WTC11 (cell line): Measurements from ENCODE around the gene SLC9A2. TPM values are rescaled to one million over a fixed set of nuclear protein-coding genes. Genes with fewer than 3 reads are reported as not detected.

Source experiments
- ATAC-seq: fragments of 200-7000 bp; cut with Tn5 transposase; 2 replicates; pipeline ENCODE4 v1.10.0; 2021; ENCODE audit warnings: mild to moderate bottlenecking, moderate library complexity
- CTCF ChIA-PET: fragments of 300-600 bp; sonication (Branson Sonifier 250); formaldehyde crosslinking; loops from one replicate; lab custom pipeline; 2021; ENCODE audit warnings: antibody characterized with exemption; lab: Charles Lee
- POLR2A ChIA-PET: fragments of 350-600 bp; sonication (Branson Sonifier 250); formaldehyde crosslinking; loops from one replicate; lab custom pipeline; 2021; ENCODE audit warnings: antibody characterized with exemption; lab: Charles Lee
- DNase-seq: peaks from one replicate; pipeline ENCODE4 v3.0.0; 2021; ENCODE audit warnings: low spot score
- H3K27ac Mint-ChIP-seq: 2 replicates; pipeline ENCODE4 v1.8.0; 2021; ENCODE audit warnings: mixed read lengths
- H3K27me3 Mint-ChIP-seq: 2 replicates; pipeline ENCODE4 v1.8.0; 2021; ENCODE audit warnings: low read depth, mild to moderate bottlenecking, moderate library complexity, mixed read lengths
- H3K36me3 Mint-ChIP-seq: 2 replicates; pipeline ENCODE4 v1.8.0; 2021; ENCODE audit warnings: mixed read lengths
- H3K4me1 Mint-ChIP-seq: 2 replicates; pipeline ENCODE4 v1.8.0; 2022; ENCODE audit warnings: mixed read lengths
- H3K4me3 Mint-ChIP-seq: 2 replicates; pipeline ENCODE4 v1.8.0; 2021; ENCODE audit warnings: mild to moderate bottlenecking, moderate library complexity, mixed read lengths
- H3K9me3 Mint-ChIP-seq: 2 replicates; pipeline ENCODE4 v1.8.0; 2021; ENCODE audit warnings: mixed read lengths
- ARID4B ChIP-seq: sonication (generic); formaldehyde crosslinking; IDR thresholded peaks from 2 replicates; pipeline ENCODE4 v1.8.0; 2023; ENCODE audit warnings: missing genetic modification reagents, mild to moderate bottlenecking, borderline replicate concordance
- ATF3 ChIP-seq: sonication (generic); formaldehyde crosslinking; conservative IDR thresholded peaks from 2 replicates; pipeline ENCODE4 v1.8.1; 2022; ENCODE audit warnings: mild to moderate bottlenecking, missing genetic modification reagents
- CDX4 ChIP-seq: fragments of 250-450 bp; sonication (Bioruptor Pico); IDR thresholded peaks from 2 replicates; pipeline ENCODE4 v1.9.0; 2021; ENCODE audit warnings: moderate library complexity, mild to moderate bottlenecking, inconsistent platforms, borderline replicate concordance
- E2F5 ChIP-seq: sonication (generic); formaldehyde crosslinking; IDR thresholded peaks from 2 replicates; pipeline ENCODE4 v1.8.1; 2022; ENCODE audit warnings: mild to moderate bottlenecking, moderate library complexity, missing genetic modification reagents
- ELF4 ChIP-seq: sonication (generic); formaldehyde crosslinking; IDR thresholded peaks from 2 replicates; pipeline ENCODE4 v1.8.1; 2022; ENCODE audit warnings: low read depth, mild to moderate bottlenecking, moderate library complexity, missing genetic modification reagents
- GABPB1 ChIP-seq: sonication (generic); formaldehyde crosslinking; IDR thresholded peaks from 2 replicates; pipeline ENCODE4 v1.8.1; 2023; ENCODE audit warnings: mild to moderate bottlenecking, missing genetic modification reagents
- JAZF1 ChIP-seq: fragments of 250-450 bp; sonication (Bioruptor Pico); IDR thresholded peaks from 2 replicates; pipeline ENCODE4 v1.9.0; 2021; ENCODE audit warnings: moderate library complexity, mild to moderate bottlenecking, inconsistent platforms
- PRDM15 ChIP-seq: sonication (generic); formaldehyde crosslinking; IDR thresholded peaks from 2 replicates; pipeline ENCODE4 v1.8.0; 2022; ENCODE audit warnings: missing genetic modification reagents
- SOX15 ChIP-seq: fragments of 250-450 bp; sonication (Bioruptor Pico); IDR thresholded peaks from 2 replicates; pipeline ENCODE4 v1.9.0; 2021; ENCODE audit warnings: mild to moderate bottlenecking
- ZNF532 ChIP-seq: fragments of 250-450 bp; sonication (Bioruptor Pico); IDR thresholded peaks from 2 replicates; pipeline ENCODE4 v1.9.0; 2021; ENCODE audit warnings: mild to moderate bottlenecking, borderline replicate concordance
- total RNA-seq: library from RNA; stranded (reverse); gene quantifications from 3 replicates; pipeline ENCODE4 v1.2.3, GENCODE V29; 2021

Gene SLC9A2
- total RNA-seq, 1 experiment from 2014 or later, result 0.07 TPM

- Mint-ChIP-seq H3K4me1 (peaks cover 15% of the 10 kb centered on the region), H3K9me3 (peaks cover 9% of the 10 kb centered on the region; the same call in 1 of the 2 replicates), H3K27ac (no peak overlapping the region), H3K27me3 (no peaks in the 10 kb centered on the region), H3K4me3 (no peak overlapping the region), H3K36me3 (no peaks in the 10 kb centered on the region)
- ATAC-seq, result no peak
- no peak for TF ChIP-seq JAZF1
- TF ChIP-seq GABPB1 (CRISPR knock-in tag), result no peak
- no peak for TF ChIP-seq ZNF532 (CRISPR knock-in tag)
- TF ChIP-seq SOX15 (CRISPR knock-in tag), result no peak
- no peak for TF ChIP-seq ARID4B (CRISPR knock-in tag)
- TF ChIP-seq ELF4 (CRISPR knock-in tag), result no peak
- ChIA-PET POLR2A (no interaction called here), CTCF (no interaction called here)
- DNase-seq, result no peak
Measured at GRCh38 chr2:102582845-102583244, 36.5 kb upstream of the SLC9A2 start.

- POLR2A ChIA-PET, result no interaction called here
- peak; percentile 66 for ATAC-seq
- Mint-ChIP-seq H3K27me3 (no peaks in the 10 kb centered on the region), H3K9me3 (peaks cover 4% of the 10 kb centered on the region; the same call in 1 of the 2 replicates), H3K36me3 (no peaks in the 10 kb centered on the region), H3K27ac (no peak overlapping the region), H3K4me3 (no peak overlapping the region), H3K4me1 (peaks cover 13% of the 10 kb centered on the region)
- CTCF ChIA-PET, result interaction anchor here (0.8 to 1.6 kb wide), 9 partner anchors 9 to 345 kb away, joined by 3 to 7 read pairs (median 3); partner anchors contain the start of gene SLC9A4
- no peak for DNase-seq
- TF ChIP-seq PRDM15 (no peak), ATF3 (no peak), E2F5 (CRISPR knock-in tag) (no peak), ARID4B (CRISPR knock-in tag) (no peak), CDX4 (CRISPR knock-in tag) (no peak)
Measured at GRCh38 chr2:102585847-102586404, 33.4 kb upstream of the SLC9A2 start.
